PC-9 (cell line): Measurements from ENCODE around the gene GLRX.

Experiments
- EZH2 ChIP-seq: fragments of 200-600 bp; sonication (generic); IDR thresholded peaks from 2 replicates; pipeline ENCODE4 v1.8.0; 2017; ENCODE audit warnings: antibody characterized with exemption, low read depth
- TF ChIP-seq, protein P1 (sequence below): fragments of 200-600 bp; sonication (generic); conservative IDR thresholded peaks from 2 replicates; pipeline ENCODE4 v1.6.1; 2017; ENCODE audit warnings: mixed run types, antibody characterized with exemption, mild to moderate bottlenecking, moderate library complexity

DNA sequence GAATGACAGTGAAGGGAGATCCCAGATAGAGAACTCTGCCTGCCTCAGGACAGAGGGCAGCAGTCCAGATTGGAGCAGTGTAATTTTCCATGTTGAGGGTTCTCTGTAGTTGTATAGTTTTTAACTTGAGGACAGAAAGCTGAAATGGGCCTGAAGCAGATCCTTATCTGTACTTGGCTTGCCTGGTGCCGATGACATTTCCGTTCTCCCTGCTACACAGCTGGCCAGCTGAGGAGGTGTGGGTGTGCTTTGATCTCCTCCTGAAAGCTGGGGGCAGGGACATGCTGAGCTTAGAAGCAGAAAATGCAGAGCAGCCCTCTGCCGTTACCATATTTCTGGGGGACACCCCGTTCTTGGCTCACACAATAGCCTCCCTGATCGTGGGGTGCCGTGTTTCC lies 10.5 kb downstream of the GLRX start:
- TF ChIP-seq, protein P1, sequence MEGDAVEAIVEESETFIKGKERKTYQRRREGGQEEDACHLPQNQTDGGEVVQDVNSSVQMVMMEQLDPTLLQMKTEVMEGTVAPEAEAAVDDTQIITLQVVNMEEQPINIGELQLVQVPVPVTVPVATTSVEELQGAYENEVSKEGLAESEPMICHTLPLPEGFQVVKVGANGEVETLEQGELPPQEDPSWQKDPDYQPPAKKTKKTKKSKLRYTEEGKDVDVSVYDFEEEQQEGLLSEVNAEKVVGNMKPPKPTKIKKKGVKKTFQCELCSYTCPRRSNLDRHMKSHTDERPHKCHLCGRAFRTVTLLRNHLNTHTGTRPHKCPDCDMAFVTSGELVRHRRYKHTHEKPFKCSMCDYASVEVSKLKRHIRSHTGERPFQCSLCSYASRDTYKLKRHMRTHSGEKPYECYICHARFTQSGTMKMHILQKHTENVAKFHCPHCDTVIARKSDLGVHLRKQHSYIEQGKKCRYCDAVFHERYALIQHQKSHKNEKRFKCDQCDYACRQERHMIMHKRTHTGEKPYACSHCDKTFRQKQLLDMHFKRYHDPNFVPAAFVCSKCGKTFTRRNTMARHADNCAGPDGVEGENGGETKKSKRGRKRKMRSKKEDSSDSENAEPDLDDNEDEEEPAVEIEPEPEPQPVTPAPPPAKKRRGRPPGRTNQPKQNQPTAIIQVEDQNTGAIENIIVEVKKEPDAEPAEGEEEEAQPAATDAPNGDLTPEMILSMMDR: no peak
- TF ChIP-seq EZH2: no peak
